Epithelial cell of esophagus (primary cell): ENCODE results near the gene TBC1D17.

Experiments used
- DNase-seq: peaks from one replicate; pipeline ENCODE4 v3.0.0; 2010; ENCODE audit warnings: low read depth
- H3K4me3 ChIP-seq: 2 replicates; pipeline ENCODE4 v1.5.1; 2011; ENCODE audit warnings: mild to moderate bottlenecking, low read length, control low read depth
- CTCF ChIP-seq: IDR thresholded peaks from 2 replicates; pipeline ENCODE4 v1.5.1; 2011; ENCODE audit warnings: low read depth, mild to moderate bottlenecking, low read length, control low read depth, inconsistent platforms; ENCODE audit not compliant: insufficient read depth; ENCODE audit errors: missing control alignments

TBC1D17 gene

GRCh38 chr19:49847731-49848696, 29.5 kb upstream of the TBC1D17 start:
- TF ChIP-seq CTCF, result no peak
- DNase-seq, result peak; percentile 88
- no peak overlapping the region for H3K4me3 ChIP-seq

DNA sequence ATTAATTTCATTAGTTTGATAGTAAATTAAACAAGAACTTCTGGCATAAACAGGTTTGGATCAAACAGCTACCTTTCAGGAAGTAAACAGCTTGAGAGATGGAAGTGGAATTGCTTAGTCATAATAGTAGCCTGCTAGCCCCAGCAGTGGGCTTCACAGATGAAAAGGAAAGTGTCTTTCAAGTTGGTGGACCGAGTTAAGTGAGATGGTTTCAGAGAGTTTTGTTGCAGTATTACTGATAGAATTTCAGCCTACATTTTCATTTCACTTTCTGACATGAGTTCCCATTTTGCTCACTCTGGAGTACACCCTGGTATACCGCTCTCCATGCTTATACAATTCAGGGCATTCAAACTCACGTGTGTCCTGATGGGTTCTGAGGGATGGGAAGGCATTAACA, 28.6 kb upstream of the TBC1D17 start:
- H3K4me3 ChIP-seq, result no peak overlapping the region
- no peak for TF ChIP-seq CTCF
- no peak for DNase-seq

DNA sequence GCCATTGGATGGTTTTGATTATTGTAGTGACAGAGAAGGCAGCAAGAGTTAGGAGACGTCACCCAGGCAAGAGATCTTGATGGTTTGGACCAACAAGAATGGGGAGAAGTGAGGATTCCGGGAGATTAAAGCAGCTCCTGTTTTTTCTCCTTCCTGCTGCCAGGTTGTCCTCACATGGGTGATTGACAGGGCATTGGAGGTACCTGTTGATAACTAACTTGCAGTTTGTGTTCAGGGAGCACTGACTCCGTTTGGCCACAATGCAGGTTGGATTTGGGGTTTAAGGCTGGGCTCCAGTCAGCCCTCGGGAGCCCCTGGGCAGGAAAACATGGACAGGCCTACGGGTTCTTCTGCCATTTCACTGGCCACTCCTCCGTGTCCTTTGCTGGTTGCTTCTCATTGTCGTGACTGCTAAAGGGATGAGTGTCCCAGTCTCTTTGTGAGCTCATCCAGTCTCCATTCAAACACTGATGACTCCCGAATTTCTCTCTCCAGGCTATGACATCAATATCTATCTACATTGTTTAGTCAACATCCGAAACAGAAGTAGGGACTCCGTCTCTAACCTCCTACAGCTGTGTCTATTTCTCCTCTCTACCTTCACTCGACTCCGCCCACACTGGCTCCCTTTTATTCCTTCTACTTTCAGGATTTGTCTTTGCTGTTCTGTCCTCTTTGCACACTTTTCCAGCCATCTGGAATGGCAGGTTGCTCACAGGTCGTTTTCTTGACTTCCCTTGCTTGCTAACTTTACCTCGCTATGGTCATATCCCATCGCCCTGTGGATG, 27.9 kb upstream of the TBC1D17 start:
- peak overlapping the region; percentile 91 for H3K4me3 ChIP-seq
- TF ChIP-seq CTCF, result no peak
- DNase-seq, result no peak

GRCh38 chr19:49850221-49850486, 27.3 kb upstream of the TBC1D17 start:
- no peak for TF ChIP-seq CTCF
- peak overlapping the region; percentile 91 for H3K4me3 ChIP-seq
- no peak for DNase-seq

DNA sequence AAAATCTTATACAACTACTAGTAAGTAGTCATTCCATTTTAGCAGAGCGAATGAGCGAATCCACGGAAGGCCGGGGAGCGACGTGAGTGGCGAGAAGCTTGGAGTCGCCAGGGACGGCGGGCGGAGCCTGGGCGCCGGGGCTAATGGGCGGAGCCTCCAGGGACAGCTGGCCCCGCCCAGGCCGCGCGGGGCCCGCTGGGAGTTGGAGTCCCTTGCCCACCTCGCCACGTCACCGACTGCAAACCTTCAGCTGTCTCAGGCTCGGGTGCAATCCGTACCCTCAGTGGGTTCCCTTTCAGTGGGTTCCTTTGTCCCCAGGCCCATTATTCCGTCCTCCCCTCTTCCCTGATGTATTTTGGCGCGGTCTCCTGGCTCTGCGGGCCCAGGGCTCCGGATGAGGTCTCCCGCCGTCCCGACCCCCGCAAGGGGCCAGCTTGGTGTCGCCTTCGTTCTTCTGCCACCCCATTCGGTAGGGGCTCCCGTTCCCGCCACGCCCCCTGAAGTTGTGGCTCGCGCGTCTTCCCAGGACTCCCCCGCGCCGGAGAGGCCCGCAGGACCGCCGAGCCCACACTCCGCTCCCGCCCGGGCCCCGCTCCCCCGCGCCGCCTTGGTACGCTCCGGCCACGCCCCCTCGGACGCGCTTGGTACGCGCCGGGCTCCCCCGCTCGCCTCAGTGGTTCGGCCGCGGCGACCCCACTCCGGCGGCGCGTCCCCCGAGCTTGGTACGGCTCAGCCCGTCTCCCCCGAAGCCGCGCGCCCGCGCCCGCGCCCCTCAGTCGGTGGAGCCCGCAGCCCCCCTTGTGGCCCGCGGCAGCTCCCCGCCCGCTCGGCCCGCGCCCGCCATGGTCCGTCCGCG, 26.8 kb upstream of the TBC1D17 start, which contains the start of gene PTOV1:
Gene PTOV1, plus strand, starts transcription at position 673 of the 856 bp plus-strand sequence.
- H3K4me3 ChIP-seq, result peak within 1 kb of the TSS; percentile 91
- TF ChIP-seq CTCF, result no peak
- DNase-seq, result peak; percentile 93

- peak overlapping the region; percentile 91 for H3K4me3 ChIP-seq
- no peak for TF ChIP-seq CTCF
- peak; percentile 14 for DNase-seq
Measured at GRCh38 chr19:49851456-49852259, 25.8 kb upstream of the TBC1D17 start.
